CD4-positive, alpha-beta T cell treated with Interleukin-17A for 4 hours (primary cell): Measurements from ENCODE around the gene JAZF1.

Source experiments
- DNase-seq: peaks from one replicate; pipeline ENCODE4 v3.0.0-alpha.2; 2020; ENCODE audit warnings: mixed read lengths

JAZF1 gene

GRCh38 chr7:28096713-28097112 lies 83.9 kb downstream of the JAZF1 start:
- DNase-seq: peak; percentile 66

GRCh38 chr7:28095231-28095630 lies 85.4 kb downstream of the JAZF1 start:
- no peak for DNase-seq

GRCh38 chr7:28093623-28094232 lies 86.9 kb downstream of the JAZF1 start:
- peak; percentile 61 for DNase-seq

- DNase-seq: no peak
Observed at GRCh38 chr7:28091190-28091589, 89.4 kb downstream of the JAZF1 start.

GRCh38 chr7:28088901-28089714 lies 91.5 kb downstream of the JAZF1 start:
- no peak for DNase-seq

- no peak for DNase-seq
Observed at GRCh38 chr7:28088032-28088431, 92.6 kb downstream of the JAZF1 start.

GRCh38 chr7:28086198-28086597 lies 94.4 kb downstream of the JAZF1 start:
- no peak for DNase-seq

GRCh38 chr7:28083998-28084985 lies 96.3 kb downstream of the JAZF1 start:
- no peak for DNase-seq

- no peak for DNase-seq
Observed at GRCh38 chr7:28083164-28083997, 97.2 kb downstream of the JAZF1 start.

GRCh38 chr7:28082071-28082470 lies 98.5 kb downstream of the JAZF1 start:
- DNase-seq: no peak

- DNase-seq: no peak
Observed at GRCh38 chr7:28081016-28081415, 99.6 kb downstream of the JAZF1 start.

- peak; percentile 64 for DNase-seq
Observed at GRCh38 chr7:28078036-28078901, 102.3 kb downstream of the JAZF1 start.

- no peak for DNase-seq
Observed at GRCh38 chr7:28077616-28078015, 103.0 kb downstream of the JAZF1 start.

GRCh38 chr7:28076423-28077200 lies 104.0 kb downstream of the JAZF1 start:
- no peak for DNase-seq

GRCh38 chr7:28075674-28076358 lies 104.8 kb downstream of the JAZF1 start:
- DNase-seq: no peak

GRCh38 chr7:28072876-28073514 lies 107.6 kb downstream of the JAZF1 start:
- DNase-seq: no peak

- no peak for DNase-seq
Observed at GRCh38 chr7:28071570-28071969, 109.0 kb downstream of the JAZF1 start.

- no peak for DNase-seq
Observed at GRCh38 chr7:28070297-28071055, 110.1 kb downstream of the JAZF1 start.

GRCh38 chr7:28069807-28070206 lies 110.8 kb downstream of the JAZF1 start:
- no peak for DNase-seq
